Measurements from ENCODE around the gene PAOX. TPM values are rescaled to one million over a fixed set of nuclear protein-coding genes. Genes with fewer than 3 reads are reported as not detected.
A peak's percentile ranks its signal among the peaks of the same experiment; 100 is the strongest.

PAOX gene
- total and polyA plus RNA-seq, 2 of the 13 experiments (the other 11 are each of a cell fraction or from before 2014, with no cell fraction given): 0.49 to 0.77 TPM

GRCh38 chr10:133357285-133358161, 21.5 kb upstream of the PAOX start, which contains the start of gene FUOM (continued):
- TF ChIP-seq, protein P1, sequence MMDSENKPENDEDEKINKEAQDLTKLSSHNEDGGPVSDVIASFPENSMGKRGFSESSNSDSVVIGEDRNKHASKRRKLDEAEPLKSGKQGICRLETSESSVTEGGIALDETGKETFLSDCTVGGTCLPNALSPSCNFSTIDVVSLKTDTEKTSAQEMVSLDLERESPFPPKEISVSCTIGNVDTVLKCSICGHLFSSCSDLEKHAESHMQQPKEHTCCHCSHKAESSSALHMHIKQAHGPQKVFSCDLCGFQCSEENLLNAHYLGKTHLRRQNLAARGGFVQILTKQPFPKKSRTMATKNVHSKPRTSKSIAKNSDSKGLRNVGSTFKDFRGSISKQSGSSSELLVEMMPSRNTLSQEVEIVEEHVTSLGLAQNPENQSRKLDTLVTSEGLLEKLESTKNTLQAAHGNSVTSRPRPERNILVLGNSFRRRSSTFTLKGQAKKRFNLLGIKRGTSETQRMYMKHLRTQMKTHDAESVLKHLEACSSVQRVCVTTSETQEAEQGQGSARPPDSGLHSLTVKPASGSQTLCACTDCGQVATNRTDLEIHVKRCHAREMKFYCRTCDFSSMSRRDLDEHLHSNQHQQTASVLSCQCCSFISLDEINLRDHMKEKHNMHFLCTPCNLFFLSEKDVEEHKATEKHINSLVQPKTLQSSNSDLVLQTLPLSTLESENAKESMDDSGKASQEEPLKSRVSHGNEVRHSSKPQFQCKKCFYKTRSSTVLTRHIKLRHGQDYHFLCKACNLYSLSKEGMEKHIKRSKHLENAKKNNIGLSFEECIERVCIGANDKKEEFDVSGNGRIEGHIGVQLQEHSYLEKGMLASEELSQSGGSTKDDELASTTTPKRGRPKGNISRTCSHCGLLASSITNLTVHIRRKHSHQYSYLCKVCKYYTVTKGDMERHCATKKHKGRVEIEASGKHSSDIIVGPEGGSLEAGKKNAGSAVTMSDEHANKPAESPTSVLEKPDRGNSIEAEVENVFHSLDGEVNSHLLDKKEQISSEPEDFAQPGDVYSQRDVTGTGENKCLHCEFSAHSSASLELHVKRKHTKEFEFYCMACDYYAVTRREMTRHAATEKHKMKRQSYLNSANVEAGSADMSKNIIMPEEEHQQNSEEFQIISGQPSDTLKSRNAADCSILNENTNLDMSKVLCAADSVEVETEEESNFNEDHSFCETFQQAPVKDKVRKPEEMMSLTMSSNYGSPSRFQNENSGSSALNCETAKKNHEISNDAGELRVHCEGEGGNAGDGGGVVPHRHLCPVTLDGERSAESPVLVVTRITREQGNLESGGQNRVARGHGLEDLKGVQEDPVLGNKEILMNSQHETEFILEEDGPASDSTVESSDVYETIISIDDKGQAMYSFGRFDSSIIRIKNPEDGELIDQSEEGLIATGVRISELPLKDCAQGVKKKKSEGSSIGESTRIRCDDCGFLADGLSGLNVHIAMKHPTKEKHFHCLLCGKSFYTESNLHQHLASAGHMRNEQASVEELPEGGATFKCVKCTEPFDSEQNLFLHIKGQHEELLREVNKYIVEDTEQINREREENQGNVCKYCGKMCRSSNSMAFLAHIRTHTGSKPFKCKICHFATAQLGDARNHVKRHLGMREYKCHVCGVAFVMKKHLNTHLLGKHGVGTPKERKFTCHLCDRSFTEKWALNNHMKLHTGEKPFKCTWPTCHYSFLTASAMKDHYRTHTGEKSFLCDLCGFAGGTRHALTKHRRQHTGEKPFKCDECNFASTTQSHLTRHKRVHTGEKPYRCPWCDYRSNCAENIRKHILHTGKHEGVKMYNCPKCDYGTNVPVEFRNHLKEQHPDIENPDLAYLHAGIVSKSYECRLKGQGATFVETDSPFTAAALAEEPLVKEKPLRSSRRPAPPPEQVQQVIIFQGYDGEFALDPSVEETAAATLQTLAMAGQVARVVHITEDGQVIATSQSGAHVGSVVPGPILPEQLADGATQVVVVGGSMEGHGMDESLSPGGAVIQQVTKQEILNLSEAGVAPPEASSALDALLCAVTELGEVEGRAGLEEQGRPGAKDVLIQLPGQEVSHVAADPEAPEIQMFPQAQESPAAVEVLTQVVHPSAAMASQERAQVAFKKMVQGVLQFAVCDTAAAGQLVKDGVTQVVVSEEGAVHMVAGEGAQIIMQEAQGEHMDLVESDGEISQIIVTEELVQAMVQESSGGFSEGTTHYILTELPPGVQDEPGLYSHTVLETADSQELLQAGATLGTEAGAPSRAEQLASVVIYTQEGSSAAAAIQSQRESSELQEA (CRISPR knock-in tag; IDR thresholded peaks at IDR 0.05; ENCODE audit: not compliant biosample characterization): peak; percentile 20
- TF ChIP-seq ZBTB7A (CRISPR knock-in tag; IDR thresholded peaks at IDR 0.05): peak; percentile 89
- TF ChIP-seq GABPA (IDR thresholded peaks at IDR 0.05; ENCODE audit: low read depth, low read length): no peak
- peak; percentile 61; the same call in 1 of the 2 replicates for TF ChIP-seq GABPA (CRISPR knock-in tag; IDR thresholded peaks at IDR 0.05; ENCODE audit: low read depth)
- TF ChIP-seq SIN3A (IDR thresholded peaks at IDR 0.05; ENCODE audit: borderline replicate concordance, low read depth, low read length): peak; percentile 56; the same call in 1 of the 2 replicates
- TF ChIP-seq ZNF546 (CRISPR knock-in tag; conservative IDR thresholded peaks at IDR 0.05): peak; percentile 22; the same call in 1 of the 2 replicates
- no peak for TF ChIP-seq NBN (conservative IDR thresholded peaks at IDR 0.05)
- peak; percentile 64 for TF ChIP-seq YY1 (IDR thresholded peaks at IDR 0.05; ENCODE audit: insufficient read depth, insufficient replicate concordance, low read depth, low read length)
- no peak for TF ChIP-seq MAZ (IDR thresholded peaks at IDR 0.05; ENCODE audit: borderline replicate concordance, low read depth, low read length)
- peak; percentile 76 for TF ChIP-seq MAZ (CRISPR knock-in tag; IDR thresholded peaks at IDR 0.05; ENCODE audit: low read depth)
- peak; percentile 79 for TF ChIP-seq ZNF777 (CRISPR knock-in tag; IDR thresholded peaks at IDR 0.05)
- TF ChIP-seq TBX2 (CRISPR knock-in tag; IDR thresholded peaks at IDR 0.05; ENCODE audit: borderline replicate concordance): peak; percentile 38; the same call in 1 of the 2 replicates
- TF ChIP-seq HDAC2 (CRISPR knock-in tag; IDR thresholded peaks at IDR 0.05): peak; percentile 39; the same call in 1 of the 2 replicates
- TF ChIP-seq ZNF124 (CRISPR knock-in tag; IDR thresholded peaks at IDR 0.05): peak; percentile 44; the same call in 1 of the 2 replicates
- peak; percentile 38; the same call in 1 of the 2 replicates for TF ChIP-seq GATA4 (IDR thresholded peaks at IDR 0.05; ENCODE audit: borderline replicate concordance, low read depth)
- TF ChIP-seq, protein P2, sequence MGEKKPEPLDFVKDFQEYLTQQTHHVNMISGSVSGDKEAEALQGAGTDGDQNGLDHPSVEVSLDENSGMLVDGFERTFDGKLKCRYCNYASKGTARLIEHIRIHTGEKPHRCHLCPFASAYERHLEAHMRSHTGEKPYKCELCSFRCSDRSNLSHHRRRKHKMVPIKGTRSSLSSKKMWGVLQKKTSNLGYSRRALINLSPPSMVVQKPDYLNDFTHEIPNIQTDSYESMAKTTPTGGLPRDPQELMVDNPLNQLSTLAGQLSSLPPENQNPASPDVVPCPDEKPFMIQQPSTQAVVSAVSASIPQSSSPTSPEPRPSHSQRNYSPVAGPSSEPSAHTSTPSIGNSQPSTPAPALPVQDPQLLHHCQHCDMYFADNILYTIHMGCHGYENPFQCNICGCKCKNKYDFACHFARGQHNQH (CRISPR knock-in tag; IDR thresholded peaks at IDR 0.05): no peak; the same call in 1 of the 2 replicates
- no peak for TF ChIP-seq SP2 (CRISPR knock-in tag; IDR thresholded peaks at IDR 0.05)
- TF ChIP-seq SP4 (CRISPR knock-in tag; IDR thresholded peaks at IDR 0.05): peak; percentile 78
- TF ChIP-seq ARID2 (CRISPR knock-in tag; IDR thresholded peaks at IDR 0.05; ENCODE audit: borderline replicate concordance): peak; percentile 52
- TF ChIP-seq ZNF709 (CRISPR knock-in tag; IDR thresholded peaks at IDR 0.05): peak; percentile 92

Data from HepG2 (cell line).